HG02852 (cell line): ENCODE measurements around the gene PLRG1.
A peak's percentile ranks its signal among the peaks of the same experiment; 100 is the strongest.

Source experiments
- ATAC-seq: cut with Tn5 transposase; IDR thresholded peaks from one replicate; pipeline ENCODE4 v1.9.1; 2021; ENCODE audit warnings: mild to moderate bottlenecking, moderate library complexity; ENCODE audit not compliant: unreplicated experiment

Gene PLRG1

GRCh38 chr4:154574311-154574710 is 24.1 kb upstream of the PLRG1 start:
- no peak for ATAC-seq

- no peak for ATAC-seq
Observed at GRCh38 chr4:154573190-154573870, 23.1 kb upstream of the PLRG1 start.

- no peak for ATAC-seq
Observed at GRCh38 chr4:154569584-154569983, 19.4 kb upstream of the PLRG1 start.

GRCh38 chr4:154569028-154569427 is 18.8 kb upstream of the PLRG1 start:
- no peak for ATAC-seq

GRCh38 chr4:154566639-154567204 is 16.5 kb upstream of the PLRG1 start:
- ATAC-seq, result no peak

GRCh38 chr4:154565704-154566103 is 15.5 kb upstream of the PLRG1 start:
- no peak for ATAC-seq

- ATAC-seq, result no peak
Observed at GRCh38 chr4:154564311-154564710, 14.1 kb upstream of the PLRG1 start.

GRCh38 chr4:154562697-154563254 is 12.6 kb upstream of the PLRG1 start, which contains the start of gene FGB:
Gene FGB (plus strand): TSS chr4:154563011. CDS start chr4:154563019, 8 bp downstream.
- ATAC-seq, result no peak

- no peak for ATAC-seq
Observed at GRCh38 chr4:154560824-154561231, 10.6 kb upstream of the PLRG1 start.

- ATAC-seq, result no peak
Observed at GRCh38 chr4:154560419-154560801, 10.2 kb upstream of the PLRG1 start.

GRCh38 chr4:154559494-154560418 is 9.6 kb upstream of the PLRG1 start:
- ATAC-seq, result peak; percentile 89

- peak; percentile 12 for ATAC-seq
Observed at GRCh38 chr4:154559141-154559493, 8.9 kb upstream of the PLRG1 start.

- ATAC-seq, result peak; percentile 44
Observed at GRCh38 chr4:154551872-154552686, 1.9 kb upstream of the PLRG1 start.

- no peak for ATAC-seq
Observed at GRCh38 chr4:154545689-154546088, 4.5 kb downstream of the PLRG1 start.

- no peak for ATAC-seq
Observed at GRCh38 chr4:154542271-154542879, 7.8 kb downstream of the PLRG1 start.

- no peak for ATAC-seq
Observed at GRCh38 chr4:154534296-154534695, 15.9 kb downstream of the PLRG1 start.

- ATAC-seq, result no peak
Observed at GRCh38 chr4:154529728-154530519, 20.3 kb downstream of the PLRG1 start.

- no peak for ATAC-seq
Observed at GRCh38 chr4:154528869-154529268, 21.3 kb downstream of the PLRG1 start.

- ATAC-seq, result no peak
Observed at GRCh38 chr4:154527308-154527707, 22.9 kb downstream of the PLRG1 start.
